OCI-LY3 (cell line): ENCODE results near the gene MRPS11.
"Not testable (repeated sequence)": the region's sequence is repeated elsewhere in the genome, so short reads cannot be mapped to it uniquely, and the experiment has no call there.

Experiments
- CTCF ChIP-seq: fragments of 200-600, 300-600 bp; sonication (generic); IDR thresholded peaks from 2 replicates; pipeline ENCODE4 v1.5.1; 2014; ENCODE audit warnings: antibody characterized with exemption, low read length, low read depth
- EZH2phosphoT487 ChIP-seq: fragments of 200-600 bp; shearing (Covaris generic); IDR thresholded peaks from 2 replicates; pipeline ENCODE4 v1.6.1; 2018; ENCODE audit warnings: antibody characterized with exemption, mixed run types, low read depth

- not testable (repeated sequence) for TF ChIP-seq CTCF, EZH2phosphoT487
Observed at GRCh38 chr15:88524094-88524493, 56.6 kb downstream of the MRPS11 start.
